GM23248 (cell line): ENCODE data around the gene KDM1A. TPM values are rescaled to one million over a fixed set of nuclear protein-coding genes. Genes with fewer than 3 reads are reported as not detected.
A peak's percentile ranks its signal among the peaks of the same experiment; 100 is the strongest.
"Not testable (repeated sequence)": the region's sequence is repeated elsewhere in the genome, so short reads cannot be mapped to it uniquely, and the experiment has no call there.

Experiments used
- DNase-seq: peaks from one replicate; pipeline ENCODE4 v3.0.0-alpha.2; 2015
- H2AFZ ChIP-seq: fragments of 200-600 bp; sonication (generic); 2 replicates; pipeline ENCODE4 v1.6.1; 2016; ENCODE audit warnings: antibody characterized with exemption
- H3F3A ChIP-seq: fragments of 200-600 bp; sonication (generic); 2 replicates; pipeline ENCODE4 v1.6.1; 2016; ENCODE audit warnings: mild to moderate bottlenecking, antibody characterized with exemption, mixed run types; ENCODE audit not compliant: insufficient read depth
- H3K27ac ChIP-seq: fragments of 200-600 bp; sonication (generic); 2 replicates; pipeline ENCODE4 v1.5.1; 2016; ENCODE audit warnings: mild to moderate bottlenecking
- H3K27me3 ChIP-seq: fragments of 200-600 bp; sonication (generic); replicated peaks from 2 replicates; pipeline ENCODE4 v1.6.1; 2016; ENCODE audit warnings: mild to moderate bottlenecking; ENCODE audit not compliant: insufficient read depth
- H3K36me3 ChIP-seq: fragments of 200-600 bp; sonication (generic); 2 replicates; pipeline ENCODE4 v1.6.1; 2016; ENCODE audit warnings: low read depth, mild to moderate bottlenecking
- H3K4me1 ChIP-seq: fragments of 200-600 bp; sonication (generic); 2 replicates; pipeline ENCODE4 v1.6.1; 2016; ENCODE audit warnings: mild to moderate bottlenecking; ENCODE audit not compliant: insufficient read depth
- H3K4me2 ChIP-seq: fragments of 200-600 bp; sonication (generic); one replicate; pipeline ENCODE4 v1.6.1; 2016; ENCODE audit warnings: mild to moderate bottlenecking; ENCODE audit not compliant: unreplicated experiment
- H3K4me3 ChIP-seq: fragments of 200-600 bp; sonication (generic); 2 replicates; pipeline ENCODE4 v1.5.1; 2016; ENCODE audit warnings: mild to moderate bottlenecking
- H3K79me2 ChIP-seq: fragments of 200-600 bp; sonication (generic); 2 replicates; pipeline ENCODE4 v1.6.1; 2016; ENCODE audit warnings: mild to moderate bottlenecking; ENCODE audit not compliant: insufficient read depth
- H3K9ac ChIP-seq: fragments of 200-600 bp; sonication (generic); 2 replicates; pipeline ENCODE4 v1.6.1; 2016; ENCODE audit warnings: mild to moderate bottlenecking
- H3K9me2 ChIP-seq: fragments of 200-600 bp; sonication (generic); 2 replicates; pipeline ENCODE4 v1.6.1; 2016; ENCODE audit warnings: mixed run types, mild to moderate bottlenecking, moderate library complexity; ENCODE audit not compliant: insufficient read depth
- H3K9me3 ChIP-seq: fragments of 200-600 bp; sonication (generic); one replicate; pipeline ENCODE4 v1.6.1; 2017; ENCODE audit warnings: low read depth
- H4K20me1 ChIP-seq: fragments of 200-600 bp; sonication (generic); 2 replicates; pipeline ENCODE4 v1.6.0; 2016; ENCODE audit not compliant: insufficient read depth
- EZH2 ChIP-seq: fragments of 200-600 bp; sonication (generic); IDR thresholded peaks from 2 replicates; pipeline ENCODE4 v1.6.1; 2018; ENCODE audit warnings: antibody characterized with exemption, mild to moderate bottlenecking; ENCODE audit not compliant: insufficient read depth, poor library complexity, severe bottlenecking
- EZH2phosphoT487 ChIP-seq: fragments of 200-600 bp; sonication (generic); IDR thresholded peaks from 2 replicates; pipeline ENCODE4 v1.6.1; 2018; ENCODE audit warnings: antibody characterized with exemption, moderate library complexity, mild to moderate bottlenecking, low read depth; ENCODE audit not compliant: insufficient read depth
- WGBS, 2 experiments: methylation state at CpG; one replicate each; pipeline ENCODE4 v1.1.6; 2015 to 2017; ENCODE audit warnings: low lambda C conversion rate in 2 of 2, low coverage in 1 of 2; ENCODE audit errors: missing lambda C conversion rate in 2 of 2; 5-methylcytosine and 5-hydroxymethylcytosine counted together
- in situ Hi-C: fragments of 300-500 bp; cut with MboI; formaldehyde crosslinking; loops from 2 replicates; pipeline ENCODE4 v1.15.0; 2020
- polyA plus RNA-seq: library from polyadenylated mRNA; unstranded; fragments of >200 nt; fragmentation: Nextera tagmentation; extraction: Ambion mirVana; gene quantifications from 2 replicates; pipeline ENCODE4 v1.2.1, GENCODE V29; 2016
- total RNA-seq: library from RNA; depleted of rRNA; stranded (reverse); fragments of >200 nt; shearing (Covaris generic); gene quantifications from 2 replicates; pipeline ENCODE4 v1.2.3, GENCODE V29; 2014

The KDM1A gene
- total and polyA plus RNA-seq, 2 experiments from 2014 or later, result 30.3 to 62.5 TPM

GRCh38 chr1:23007106-23007505 lies 12.2 kb upstream of the KDM1A start:
- in situ Hi-C loops, result no loop called here
- Histone ChIP-seq H3K4me2 (no peak overlapping the region), H3K27ac (no peak overlapping the region), H3K27me3 (no peaks in the 10 kb centered on the region; the same call in 1 of the 2 replicates), H3K9me3 (no peaks in the 10 kb centered on the region), H3K4me1 (no peaks in the 10 kb centered on the region), H3K36me3 (no peaks in the 10 kb centered on the region), H3K9ac (no peak overlapping the region), H3K4me3 (no peak overlapping the region), H3K79me2 (no peaks in the 10 kb centered on the region), H2AFZ (no peak overlapping the region), H3K9me2 (no peaks in the 10 kb centered on the region), H4K20me1 (no peaks in the 10 kb centered on the region), H3F3A (no peaks in the 10 kb centered on the region; the same call in 1 of the 2 replicates)
- WGBS, 2 experiments, result 79 to 84% methylated on average over 4 of the region's 4 CpGs
- DNase-seq, result no peak
- TF ChIP-seq EZH2phosphoT487 (no peak), EZH2 (no peak)

- Histone ChIP-seq H3K4me2 (no peak overlapping the region), H3F3A (no peaks in the 10 kb centered on the region; the same call in 1 of the 2 replicates), H3K27ac (no peak overlapping the region), H4K20me1 (no peaks in the 10 kb centered on the region), H2AFZ (no peak overlapping the region), H3K9ac (no peak overlapping the region), H3K4me3 (no peak overlapping the region), H3K4me1 (no peaks in the 10 kb centered on the region), H3K9me2 (no peaks in the 10 kb centered on the region), H3K9me3 (no peaks in the 10 kb centered on the region), H3K79me2 (no peaks in the 10 kb centered on the region), H3K36me3 (no peaks in the 10 kb centered on the region), H3K27me3 (no peaks in the 10 kb centered on the region; the same call in 1 of the 2 replicates)
- no peak for DNase-seq
- TF ChIP-seq EZH2phosphoT487, result no peak
- TF ChIP-seq EZH2, result no peak
- in situ Hi-C loops, result no loop called here
- 79 to 81% methylated on average over 2 of the region's 2 CpGs for WGBS, 2 experiments
These were observed 10.4 kb upstream of the KDM1A start for GRCh38 chr1:23008901-23009300.

- H3K36me3 ChIP-seq, H3K27ac ChIP-seq, H3K79me2 ChIP-seq, H3K4me3 ChIP-seq, H3K4me1 ChIP-seq, H4K20me1 ChIP-seq, H2AFZ ChIP-seq, H3K9me3 ChIP-seq, in situ Hi-C loops, H3K9me2 ChIP-seq, H3K9ac ChIP-seq, H3F3A ChIP-seq, H3K4me2 ChIP-seq, DNase-seq, H3K27me3 ChIP-seq: not testable (repeated sequence)
- WGBS, 2 experiments, result 88 to 90% methylated on average over 8 of the region's 8 CpGs
These were observed 9.2 kb upstream of the KDM1A start for GRCh38 chr1:23010025-23010424.

DNA sequence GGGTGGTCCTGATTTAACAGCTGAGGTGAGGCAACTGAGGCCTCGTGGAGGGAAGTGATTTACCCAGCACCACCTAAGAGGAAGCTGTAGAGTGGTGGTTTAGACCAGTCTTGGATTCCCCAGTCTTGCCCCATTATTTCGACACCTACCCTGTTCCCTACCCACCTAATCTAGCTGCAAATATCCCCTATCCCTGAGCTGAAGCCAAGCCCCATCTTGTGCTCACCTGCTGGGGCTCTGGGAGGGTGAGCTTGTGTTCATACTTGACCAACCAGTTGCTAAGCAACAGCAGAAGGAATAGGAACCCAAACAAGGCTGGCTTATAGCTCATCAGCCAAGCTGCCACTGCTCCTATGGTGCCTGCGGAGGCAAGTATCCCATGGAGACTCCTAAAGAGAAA lies 5.6 kb upstream of the KDM1A start:
- no peaks in the 10 kb centered on the region for H4K20me1 ChIP-seq
- H2AFZ ChIP-seq, result no peak overlapping the region
- peaks cover 5% of the 10 kb centered on the region; the same call in 1 of the 2 replicates for H3F3A ChIP-seq
- in situ Hi-C loops, result no loop called here
- no peaks in the 10 kb centered on the region for H3K27me3 ChIP-seq
- no peak for DNase-seq
- no peaks in the 10 kb centered on the region for H3K9me2 ChIP-seq
- no peak overlapping the region for H3K4me3 ChIP-seq
- no peaks in the 10 kb centered on the region for H3K79me2 ChIP-seq
- 73 to 76% methylated on average over 3 of the region's 3 CpGs for WGBS, 2 experiments
- no peaks in the 10 kb centered on the region for H3K36me3 ChIP-seq
- no peak overlapping the region for H3K9ac ChIP-seq
- peaks cover 4% of the 10 kb centered on the region; the same call in 1 of the 2 replicates for H3K4me1 ChIP-seq
- TF ChIP-seq EZH2, result no peak
- no peak for TF ChIP-seq EZH2phosphoT487
- H3K4me2 ChIP-seq, result no peak overlapping the region
- no peaks in the 10 kb centered on the region for H3K9me3 ChIP-seq
- no peak overlapping the region for H3K27ac ChIP-seq

DNA sequence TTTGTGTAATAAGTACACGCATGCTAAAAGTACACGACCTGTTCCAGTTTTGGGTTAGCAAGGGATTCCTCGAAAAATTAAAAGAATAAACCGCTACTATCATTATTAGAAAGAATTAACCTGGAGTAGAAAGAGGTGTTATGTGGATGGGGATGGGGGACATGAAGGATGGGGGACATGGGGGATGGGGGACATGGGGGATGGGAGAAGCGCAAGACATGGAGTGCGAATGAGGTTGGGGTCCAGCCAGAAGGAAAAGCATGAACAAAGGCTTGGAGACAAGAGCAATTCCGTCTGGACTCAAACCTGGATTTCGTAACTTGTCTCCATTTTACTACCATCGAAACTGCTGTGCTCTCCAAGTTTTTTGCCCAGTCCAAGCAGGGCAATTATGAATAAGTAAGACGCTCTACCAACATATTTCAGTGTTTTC lies 591 bp upstream of the KDM1A start:
- H3K4me2 ChIP-seq, result peak overlapping the region; percentile 98
- DNase-seq, result peak; percentile 65
- peaks cover 13% of the 10 kb centered on the region; the same call in 1 of the 2 replicates for H3F3A ChIP-seq
- H4K20me1 ChIP-seq, result no peaks in the 10 kb centered on the region
- no peaks in the 10 kb centered on the region for H3K9me2 ChIP-seq
- no peaks in the 10 kb centered on the region for H3K9me3 ChIP-seq
- in situ Hi-C loops, result no loop called here
- H2AFZ ChIP-seq, result peak overlapping the region; percentile 98
- H3K4me3 ChIP-seq, result peak overlapping the region; percentile 94
- no peaks in the 10 kb centered on the region for H3K36me3 ChIP-seq
- TF ChIP-seq EZH2phosphoT487, result no peak
- TF ChIP-seq EZH2, result no peak
- H3K27ac ChIP-seq, result peak overlapping the region; percentile 78
- no peaks in the 10 kb centered on the region for H3K27me3 ChIP-seq
- WGBS, 2 experiments, result 21 to 30% methylated on average over 10 of the region's 10 CpGs
- H3K4me1 ChIP-seq, result peaks cover 8% of the 10 kb centered on the region; the same call in 1 of the 2 replicates
- peaks cover 43% of the 10 kb centered on the region for H3K79me2 ChIP-seq
- peak overlapping the region; percentile 96 for H3K9ac ChIP-seq
